ENCODE measurements around the gene MPST. TPM values are rescaled to one million over a fixed set of nuclear protein-coding genes. Genes with fewer than 3 reads are reported as not detected.

MPST gene
- total RNA-seq, 1 experiment from 2014 or later = 68.6 TPM

DNA sequence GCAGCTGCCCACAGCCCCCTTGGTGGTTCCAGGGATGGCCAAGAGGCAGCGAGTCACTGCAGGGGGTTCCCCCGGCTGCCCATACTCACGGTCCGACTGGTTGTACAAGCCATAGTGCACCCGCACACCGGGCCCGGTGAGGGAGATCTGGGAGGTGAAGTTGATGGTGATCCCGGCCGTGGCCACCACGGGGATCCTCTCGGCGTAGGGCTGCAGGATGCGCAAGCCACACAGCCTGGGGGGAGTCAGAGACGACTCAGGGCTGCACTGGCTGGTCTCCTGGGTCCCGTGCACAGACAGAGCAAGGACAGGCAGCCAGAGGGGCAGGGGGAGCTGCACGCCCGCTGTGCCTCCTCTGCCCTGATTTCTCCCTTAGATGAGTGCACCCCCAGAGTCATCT, 55.5 kb downstream of the MPST start:
- ChIA-PET POLR2A (no interaction called here), RAD21 (ENCODE audit: low non-redundant PET in 1 of 2, low total read pairs in 2 of 2, uncharacterized antibody in 2 of 2, unreplicated experiment in 2 of 2) (no interaction called here), CTCF (no interaction called here)
- no peaks in the 10 kb centered on the region for H4K20me1 ChIP-seq (ENCODE audit: insufficient read depth)
- no peaks in the 10 kb centered on the region for H3K9me2 ChIP-seq (ENCODE audit: insufficient read depth)
- no peak overlapping the region for H3K4me2 ChIP-seq (ENCODE audit: low read length)
- no peak overlapping the region for H3K27ac ChIP-seq (ENCODE audit: low read depth, low read length)
- ATAC-seq (no peak), DNase-seq (ENCODE audit: low read depth, low spot score) (no peak)
- no peak overlapping the region for H2AFZ ChIP-seq (ENCODE audit: low read depth, low read length, poor library complexity, severe bottlenecking)
- H3K79me2 ChIP-seq (ENCODE audit: insufficient read depth, low read length) = no peaks in the 10 kb centered on the region
- no peaks in the 10 kb centered on the region; a peak in 1 of 4 replicates for H3K9me3 ChIP-seq (ENCODE audit: control insufficient read depth in 1 of 2, insufficient read depth in 1 of 2, low read depth in 1 of 2, low read length in 2 of 2)
- no peaks in the 10 kb centered on the region for H3K36me3 ChIP-seq (ENCODE audit: control insufficient read depth in 1 of 2, insufficient read depth in 2 of 2, low read length in 2 of 2)
- intact Hi-C loops (cut with micrococcal nuclease) = no loop called here
- no TSS peak for BruUV-seq (replicated peaks)
- peaks cover 18% of the 10 kb centered on the region for H3K27me3 ChIP-seq (ENCODE audit: insufficient read depth, low read length)
- H3K4me3 ChIP-seq (replicated peaks in 1 of 2; ENCODE audit: low read depth in 1 of 2, low read length in 2 of 2) = no peak overlapping the region
- TF ChIP-seq TCF7L2 (IDR thresholded peaks at IDR 0.05; ENCODE audit: borderline replicate concordance, extremely low read depth, insufficient read depth, insufficient read length) (no peak), SP1 (IDR thresholded peaks at IDR 0.05; ENCODE audit: low read depth) (no peak), ELF1 (IDR thresholded peaks at IDR 0.05; ENCODE audit: borderline replicate concordance, low read depth) (no peak), FOSL1 (IDR thresholded peaks at IDR 0.05; ENCODE audit: low read depth) (no peak), POLR2AphosphoS5 (IDR thresholded peaks at IDR 0.05; ENCODE audit: low read depth, low read length) (no peak), EZH2 (IDR thresholded peaks at IDR 0.05) (no peak), SIN3A (IDR thresholded peaks at IDR 0.05; ENCODE audit: low read depth) (no peak), YY1 (IDR thresholded peaks at IDR 0.05; ENCODE audit: extremely low read depth, insufficient replicate concordance, low read depth, low read length) (no peak), JUND (IDR thresholded peaks at IDR 0.05) (no peak), EZH2phosphoT487 (IDR thresholded peaks at IDR 0.05; ENCODE audit: borderline replicate concordance) (no peak), CBX3 (IDR thresholded peaks at IDR 0.05; ENCODE audit: low read depth) (no peak), POLR2A (IDR thresholded peaks at IDR 0.05; ENCODE audit: borderline replicate concordance, extremely low read depth, insufficient read depth, insufficient read length) (no peak), ZNF274 (IDR thresholded peaks at IDR 0.05; ENCODE audit: low read depth, low read length) (no peak), RAD21 (IDR thresholded peaks at IDR 0.05; ENCODE audit: low read depth) (no peak)
- TF ChIP-seq, protein P1, sequence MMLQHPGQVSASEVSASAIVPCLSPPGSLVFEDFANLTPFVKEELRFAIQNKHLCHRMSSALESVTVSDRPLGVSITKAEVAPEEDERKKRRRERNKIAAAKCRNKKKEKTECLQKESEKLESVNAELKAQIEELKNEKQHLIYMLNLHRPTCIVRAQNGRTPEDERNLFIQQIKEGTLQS (IDR thresholded peaks at IDR 0.05) = no peak
- TF ChIP-seq, protein P2, sequence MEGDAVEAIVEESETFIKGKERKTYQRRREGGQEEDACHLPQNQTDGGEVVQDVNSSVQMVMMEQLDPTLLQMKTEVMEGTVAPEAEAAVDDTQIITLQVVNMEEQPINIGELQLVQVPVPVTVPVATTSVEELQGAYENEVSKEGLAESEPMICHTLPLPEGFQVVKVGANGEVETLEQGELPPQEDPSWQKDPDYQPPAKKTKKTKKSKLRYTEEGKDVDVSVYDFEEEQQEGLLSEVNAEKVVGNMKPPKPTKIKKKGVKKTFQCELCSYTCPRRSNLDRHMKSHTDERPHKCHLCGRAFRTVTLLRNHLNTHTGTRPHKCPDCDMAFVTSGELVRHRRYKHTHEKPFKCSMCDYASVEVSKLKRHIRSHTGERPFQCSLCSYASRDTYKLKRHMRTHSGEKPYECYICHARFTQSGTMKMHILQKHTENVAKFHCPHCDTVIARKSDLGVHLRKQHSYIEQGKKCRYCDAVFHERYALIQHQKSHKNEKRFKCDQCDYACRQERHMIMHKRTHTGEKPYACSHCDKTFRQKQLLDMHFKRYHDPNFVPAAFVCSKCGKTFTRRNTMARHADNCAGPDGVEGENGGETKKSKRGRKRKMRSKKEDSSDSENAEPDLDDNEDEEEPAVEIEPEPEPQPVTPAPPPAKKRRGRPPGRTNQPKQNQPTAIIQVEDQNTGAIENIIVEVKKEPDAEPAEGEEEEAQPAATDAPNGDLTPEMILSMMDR (IDR thresholded peaks at IDR 0.05 in 2 of 3, conservative IDR thresholded peaks at IDR 0.05 in 1 of 3; ENCODE audit: borderline replicate concordance in 1 of 3, insufficient read depth in 1 of 3, low read depth in 2 of 3, low read length in 2 of 3) = no peak
- H3K9ac ChIP-seq (ENCODE audit: low read length) = no peak overlapping the region
- peaks cover 0 to 5% of the 10 kb centered on the region in 2 experiments; a peak in 2 of 4 replicates for H3K4me1 ChIP-seq (ENCODE audit: control insufficient read depth in 1 of 2, insufficient read depth in 2 of 2, low read length in 2 of 2)
